ENCODE measurements around the gene HS6ST3. TPM values are rescaled to one million over a fixed set of nuclear protein-coding genes. Genes with fewer than 3 reads are reported as not detected.
"Not testable (repeated sequence)": the region's sequence is repeated elsewhere in the genome, so short reads cannot be mapped to it uniquely, and the experiment has no call there.

The HS6ST3 gene
- total and polyA plus RNA-seq, 2 donors (not counting 1 experiment from before 2014, with no cell fraction given): not detected

GRCh38 chr13:96769874-96770273 lies 680.0 kb downstream of the HS6ST3 start:
- H4K20me1 ChIP-seq (ENCODE audit: control insufficient read depth, extremely low read depth, insufficient read depth, low read length): no peaks in the 10 kb centered on the region
- no peak overlapping the region for H3K4me2 ChIP-seq (ENCODE audit: extremely low read depth, insufficient read depth, low read length)
- H3K4me3 ChIP-seq (replicated peaks in 1 of 4; ENCODE audit: control extremely low read depth in 1 of 4, insufficient read depth in 1 of 4, low read depth in 3 of 4, low read length in 4 of 4): no peak overlapping the region
- no peak overlapping the region for H2AFZ ChIP-seq (ENCODE audit: low read length)
- no peaks in the 10 kb centered on the region for H3K36me3 ChIP-seq (ENCODE audit: control insufficient read depth, insufficient read depth, low read length)
- H3K27me3 ChIP-seq (ENCODE audit: control insufficient read depth, insufficient read depth, low read length): no peaks in the 10 kb centered on the region
- no peak overlapping the region for H3K9ac ChIP-seq (ENCODE audit: insufficient read depth, low read length)
- H3K79me2 ChIP-seq (ENCODE audit: control insufficient read depth, insufficient read depth, low read length): no peaks in the 10 kb centered on the region
- no peak for DNase-seq (ENCODE audit: low read depth in 2 of 2)
- no peak for TF ChIP-seq EZH2 (IDR thresholded peaks at IDR 0.05; ENCODE audit: low read length, missing control alignments)
- no peak for TF ChIP-seq CTCF (conservative IDR thresholded peaks at IDR 0.05 in 1 of 2, IDR thresholded peaks at IDR 0.05 in 1 of 2; ENCODE audit: low read depth in 1 of 2, low read length in 2 of 2)
- no peaks in the 10 kb centered on the region for H3K4me1 ChIP-seq (ENCODE audit: control insufficient read depth, extremely low read depth, insufficient read depth, low read length)
- no peak overlapping the region for H3K27ac ChIP-seq (ENCODE audit: insufficient read depth, low read length)
- H3K9me3 ChIP-seq (ENCODE audit: control insufficient read depth, insufficient read depth, low read depth, low read length): no peaks in the 10 kb centered on the region

GRCh38 chr13:96771486-96772367 lies 681.8 kb downstream of the HS6ST3 start:
- no peak for TF ChIP-seq EZH2 (IDR thresholded peaks at IDR 0.05; ENCODE audit: low read length, missing control alignments)
- no peak for TF ChIP-seq CTCF (conservative IDR thresholded peaks at IDR 0.05 in 1 of 2, IDR thresholded peaks at IDR 0.05 in 1 of 2; ENCODE audit: low read depth in 1 of 2, low read length in 2 of 2)
- H3K27me3 ChIP-seq (ENCODE audit: control insufficient read depth, insufficient read depth, low read length): no peaks in the 10 kb centered on the region
- no peaks in the 10 kb centered on the region for H3K9me3 ChIP-seq (ENCODE audit: control insufficient read depth, insufficient read depth, low read depth, low read length)
- H3K9ac ChIP-seq (ENCODE audit: insufficient read depth, low read length): no peak overlapping the region
- no peaks in the 10 kb centered on the region for H4K20me1 ChIP-seq (ENCODE audit: control insufficient read depth, extremely low read depth, insufficient read depth, low read length)
- no peaks in the 10 kb centered on the region for H3K4me1 ChIP-seq (ENCODE audit: control insufficient read depth, extremely low read depth, insufficient read depth, low read length)
- no peak overlapping the region for H3K4me3 ChIP-seq (replicated peaks in 1 of 4; ENCODE audit: control extremely low read depth in 1 of 4, insufficient read depth in 1 of 4, low read depth in 3 of 4, low read length in 4 of 4)
- no peak overlapping the region for H2AFZ ChIP-seq (ENCODE audit: low read length)
- H3K4me2 ChIP-seq (ENCODE audit: extremely low read depth, insufficient read depth, low read length): no peak overlapping the region
- no peaks in the 10 kb centered on the region for H3K36me3 ChIP-seq (ENCODE audit: control insufficient read depth, insufficient read depth, low read length)
- DNase-seq (ENCODE audit: low read depth in 2 of 2): peak in 1 of 2 donors; percentile 22
- H3K79me2 ChIP-seq (ENCODE audit: control insufficient read depth, insufficient read depth, low read length): no peaks in the 10 kb centered on the region
- no peak overlapping the region for H3K27ac ChIP-seq (ENCODE audit: insufficient read depth, low read length)

GRCh38 chr13:96772426-96772825 lies 682.5 kb downstream of the HS6ST3 start:
- H3K36me3 ChIP-seq (ENCODE audit: control insufficient read depth, insufficient read depth, low read length): no peaks in the 10 kb centered on the region
- no peaks in the 10 kb centered on the region for H3K9me3 ChIP-seq (ENCODE audit: control insufficient read depth, insufficient read depth, low read depth, low read length)
- DNase-seq (ENCODE audit: low read depth in 2 of 2): no peak
- no peaks in the 10 kb centered on the region for H4K20me1 ChIP-seq (ENCODE audit: control insufficient read depth, extremely low read depth, insufficient read depth, low read length)
- H3K79me2 ChIP-seq (ENCODE audit: control insufficient read depth, insufficient read depth, low read length): no peaks in the 10 kb centered on the region
- no peaks in the 10 kb centered on the region for H3K27me3 ChIP-seq (ENCODE audit: control insufficient read depth, insufficient read depth, low read length)
- no peaks in the 10 kb centered on the region for H3K4me1 ChIP-seq (ENCODE audit: control insufficient read depth, extremely low read depth, insufficient read depth, low read length)
- H2AFZ ChIP-seq (ENCODE audit: low read length): no peak overlapping the region
- no peak overlapping the region for H3K9ac ChIP-seq (ENCODE audit: insufficient read depth, low read length)
- TF ChIP-seq CTCF (conservative IDR thresholded peaks at IDR 0.05 in 1 of 2, IDR thresholded peaks at IDR 0.05 in 1 of 2; ENCODE audit: low read depth in 1 of 2, low read length in 2 of 2) (no peak), EZH2 (IDR thresholded peaks at IDR 0.05; ENCODE audit: low read length, missing control alignments) (no peak)
- no peak overlapping the region for H3K27ac ChIP-seq (ENCODE audit: insufficient read depth, low read length)
- H3K4me3 ChIP-seq (replicated peaks in 1 of 4; ENCODE audit: control extremely low read depth in 1 of 4, insufficient read depth in 1 of 4, low read depth in 3 of 4, low read length in 4 of 4): no peak overlapping the region
- H3K4me2 ChIP-seq (ENCODE audit: extremely low read depth, insufficient read depth, low read length): no peak overlapping the region

GRCh38 chr13:96778302-96778701 lies 688.4 kb downstream of the HS6ST3 start:
- not testable (repeated sequence) for H2AFZ ChIP-seq (ENCODE audit: low read length); H3K4me3 ChIP-seq (replicated peaks in 1 of 4; ENCODE audit: control extremely low read depth in 1 of 4, insufficient read depth in 1 of 4, low read depth in 3 of 4, low read length in 4 of 4); H4K20me1 ChIP-seq (ENCODE audit: control insufficient read depth, extremely low read depth, insufficient read depth, low read length); H3K4me2 ChIP-seq (ENCODE audit: extremely low read depth, insufficient read depth, low read length); H3K79me2 ChIP-seq (ENCODE audit: control insufficient read depth, insufficient read depth, low read length); H3K36me3 ChIP-seq (ENCODE audit: control insufficient read depth, insufficient read depth, low read length); H3K9ac ChIP-seq (ENCODE audit: insufficient read depth, low read length); H3K27ac ChIP-seq (ENCODE audit: insufficient read depth, low read length); H3K27me3 ChIP-seq (ENCODE audit: control insufficient read depth, insufficient read depth, low read length); H3K9me3 ChIP-seq (ENCODE audit: control insufficient read depth, insufficient read depth, low read depth, low read length); H3K4me1 ChIP-seq (ENCODE audit: control insufficient read depth, extremely low read depth, insufficient read depth, low read length); DNase-seq (ENCODE audit: low read depth in 2 of 2)
